Stomach (tissue), 4 donors: ENCODE results near the gene MBP.

Source experiments
- CTCF ChIP-seq, 7 experiments: fragments of 450-650 bp in 4 of 7; fragments of 200-600 bp in 3 of 7; sonication (generic) in 3 of 7; IDR thresholded peaks; one replicate each; pipeline ENCODE4 v1.5.1; 2016 to 2019; ENCODE audit warnings: antibody characterized with exemption in 7 of 7, control low read depth in 2 of 7, mild to moderate bottlenecking in 1 of 7
- EP300 ChIP-seq: sonication (generic); formaldehyde crosslinking; IDR thresholded peaks from one replicate; pipeline ENCODE4 v1.6.1; 2017; ENCODE audit warnings: antibody characterized with exemption
- POLR2A ChIP-seq, 4 donors: fragments of 450-650 bp; IDR thresholded peaks; one replicate each; pipeline ENCODE4 v1.6.1; 2016; ENCODE audit warnings: antibody characterized with exemption in 4 of 4, control low read depth in 2 of 4, mild to moderate bottlenecking in 1 of 4, moderate library complexity in 1 of 4

GRCh38 chr18:77071711-77072292 is 60.8 kb downstream of the MBP start:
- TF ChIP-seq CTCF (IDR thresholded peaks at IDR 0.05) (no peak), POLR2A (IDR thresholded peaks at IDR 0.05) (no peak), EP300 (no peak)
